Chondrocyte (in vitro differentiated cells): ENCODE data around the gene AMPD2. TPM values are rescaled to one million over a fixed set of nuclear protein-coding genes. Genes with fewer than 3 reads are reported as not detected.

Experiments used
- DNase-seq: peaks from one replicate; pipeline ENCODE4 v3.0.0; 2021; ENCODE audit warnings: mixed read lengths, low spot score
- H3K27ac Mint-ChIP-seq: one replicate; pipeline ENCODE4 v1.8.0; 2021; ENCODE audit warnings: mild to moderate bottlenecking, moderate library complexity, mixed read lengths; ENCODE audit not compliant: unreplicated experiment
- H3K27me3 Mint-ChIP-seq: 2 replicates; pipeline ENCODE4 v1.8.0; 2021; ENCODE audit warnings: low read depth, mixed read lengths
- H3K36me3 Mint-ChIP-seq: 2 replicates; pipeline ENCODE4 v1.8.0; 2021; ENCODE audit warnings: low read depth, mixed read lengths
- H3K4me1 Mint-ChIP-seq: 2 replicates; pipeline ENCODE4 v1.8.0; 2021; ENCODE audit warnings: low read depth, mild to moderate bottlenecking, mixed read lengths
- H3K4me3 Mint-ChIP-seq: one replicate; pipeline ENCODE4 v1.8.0; 2021; ENCODE audit warnings: mild to moderate bottlenecking, moderate library complexity, mixed read lengths; ENCODE audit not compliant: unreplicated experiment
- H3K9me3 Mint-ChIP-seq: 2 replicates; pipeline ENCODE4 v1.8.0; 2021; ENCODE audit warnings: low read depth, mixed read lengths
- total RNA-seq: library from RNA; stranded (reverse); gene quantifications from 3 replicates; pipeline ENCODE4 v1.2.1, GENCODE V29; 2021
- TF ChIP-seq, protein P1 (sequence below): fragments of 200-600 bp; sonication (generic); IDR thresholded peaks from 2 replicates; pipeline ENCODE4 v1.5.0; 2021; ENCODE audit warnings: antibody characterized with exemption, mild to moderate bottlenecking, moderate library complexity

The AMPD2 gene
- total RNA-seq, 1 donor from 2014 or later: 74.2 TPM

DNA sequence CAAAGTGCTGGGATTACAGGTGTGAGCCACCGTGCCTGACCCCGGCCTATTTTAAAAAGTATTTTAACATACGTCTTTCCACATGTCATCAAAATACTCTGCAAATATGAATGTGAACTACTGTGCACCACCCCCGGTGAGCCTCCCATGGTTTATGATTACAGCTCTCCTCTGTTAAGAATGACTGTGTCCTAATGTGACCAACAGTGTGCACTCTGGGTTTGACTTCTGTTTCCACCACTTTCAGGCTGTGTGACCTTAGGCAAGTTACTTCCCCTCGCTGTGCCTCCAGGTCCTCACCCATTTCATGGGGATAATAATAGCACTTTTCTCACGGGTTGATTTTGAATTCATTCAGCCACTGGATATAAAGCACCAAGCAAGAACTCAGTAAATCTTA lies 14.7 kb downstream of the AMPD2 start:
- Mint-ChIP-seq H3K4me1 (peaks cover 6% of the 10 kb centered on the region), H3K27me3 (no peaks in the 10 kb centered on the region), H3K4me3 (no peak overlapping the region), H3K27ac (no peak overlapping the region), H3K36me3 (peaks cover 14% of the 10 kb centered on the region), H3K9me3 (no peaks in the 10 kb centered on the region)
- DNase-seq: no peak
- TF ChIP-seq, protein P1, sequence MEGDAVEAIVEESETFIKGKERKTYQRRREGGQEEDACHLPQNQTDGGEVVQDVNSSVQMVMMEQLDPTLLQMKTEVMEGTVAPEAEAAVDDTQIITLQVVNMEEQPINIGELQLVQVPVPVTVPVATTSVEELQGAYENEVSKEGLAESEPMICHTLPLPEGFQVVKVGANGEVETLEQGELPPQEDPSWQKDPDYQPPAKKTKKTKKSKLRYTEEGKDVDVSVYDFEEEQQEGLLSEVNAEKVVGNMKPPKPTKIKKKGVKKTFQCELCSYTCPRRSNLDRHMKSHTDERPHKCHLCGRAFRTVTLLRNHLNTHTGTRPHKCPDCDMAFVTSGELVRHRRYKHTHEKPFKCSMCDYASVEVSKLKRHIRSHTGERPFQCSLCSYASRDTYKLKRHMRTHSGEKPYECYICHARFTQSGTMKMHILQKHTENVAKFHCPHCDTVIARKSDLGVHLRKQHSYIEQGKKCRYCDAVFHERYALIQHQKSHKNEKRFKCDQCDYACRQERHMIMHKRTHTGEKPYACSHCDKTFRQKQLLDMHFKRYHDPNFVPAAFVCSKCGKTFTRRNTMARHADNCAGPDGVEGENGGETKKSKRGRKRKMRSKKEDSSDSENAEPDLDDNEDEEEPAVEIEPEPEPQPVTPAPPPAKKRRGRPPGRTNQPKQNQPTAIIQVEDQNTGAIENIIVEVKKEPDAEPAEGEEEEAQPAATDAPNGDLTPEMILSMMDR: no peak

DNA sequence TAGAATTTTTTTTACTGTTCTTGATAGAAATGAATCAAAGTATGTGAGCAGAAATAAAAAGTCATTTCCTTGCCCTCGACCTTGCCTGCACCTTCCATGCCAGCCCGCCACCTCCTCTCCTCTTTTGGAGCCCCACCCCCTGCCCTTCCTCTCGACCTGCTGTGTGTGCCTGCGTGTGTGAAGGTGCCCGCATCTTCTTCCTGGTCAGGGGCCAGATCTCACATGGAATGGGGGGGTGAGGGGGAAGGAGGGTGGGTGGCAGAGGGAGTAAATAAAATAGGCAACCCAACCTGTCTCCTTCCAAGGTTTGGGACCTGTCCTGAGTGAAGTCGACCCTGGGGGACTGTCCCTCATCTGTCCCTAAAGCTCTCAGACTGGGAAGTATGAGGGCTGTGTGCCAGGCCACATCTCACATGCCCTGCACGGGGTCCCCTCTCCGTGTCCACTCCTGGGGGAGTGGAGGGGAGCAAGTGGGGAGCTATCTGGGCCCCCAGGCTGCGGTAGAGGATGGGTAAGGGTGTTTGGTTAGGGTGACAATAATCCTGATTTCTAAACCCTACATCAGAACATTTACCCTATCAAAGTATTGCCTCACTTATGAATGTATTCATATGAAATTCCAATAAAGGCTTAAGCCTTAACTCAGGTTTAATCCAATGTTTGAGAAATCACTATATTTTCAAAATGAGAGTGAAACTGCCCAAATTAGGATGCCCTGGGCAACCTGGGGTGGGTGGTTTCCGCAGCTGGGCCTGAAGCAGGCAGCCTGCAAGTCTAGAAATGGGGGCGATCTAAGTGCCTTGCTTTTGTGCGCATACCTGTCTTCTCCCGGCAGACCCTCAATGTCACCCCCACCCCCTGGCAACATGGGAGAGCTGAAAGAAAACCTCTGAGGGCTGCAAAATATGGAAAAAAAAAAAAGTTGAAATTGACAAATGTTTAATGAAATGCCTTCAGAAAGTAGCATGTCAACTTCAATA lies 15.4 kb downstream of the AMPD2 start:
- Mint-ChIP-seq H3K4me3 (no peak overlapping the region), H3K27me3 (no peaks in the 10 kb centered on the region), H3K9me3 (no peaks in the 10 kb centered on the region), H3K27ac (no peak overlapping the region), H3K36me3 (peaks cover 8% of the 10 kb centered on the region), H3K4me1 (peaks cover 6% of the 10 kb centered on the region)
- TF ChIP-seq, protein P1: no peak
- no peak for DNase-seq

DNA sequence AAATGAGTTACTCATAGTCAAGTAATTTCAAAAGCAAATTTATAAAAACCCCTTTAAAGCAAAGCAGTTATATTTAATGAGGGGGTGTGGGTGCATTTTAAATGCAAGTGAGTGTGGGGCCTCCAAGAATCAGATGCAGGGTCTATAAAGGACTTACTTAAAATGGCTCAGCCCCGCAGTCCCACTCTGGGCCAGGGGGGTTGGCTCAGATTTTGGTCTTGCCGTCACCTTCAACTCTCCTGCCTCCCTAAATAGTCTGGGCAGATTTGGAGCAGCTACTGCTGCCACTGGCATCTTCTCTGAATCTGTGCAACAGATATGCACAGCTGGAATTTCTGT lies 16.2 kb downstream of the AMPD2 start:
- Mint-ChIP-seq H3K36me3 (peaks cover 6% of the 10 kb centered on the region), H3K27ac (no peak overlapping the region), H3K4me3 (no peak overlapping the region), H3K27me3 (no peaks in the 10 kb centered on the region), H3K9me3 (no peaks in the 10 kb centered on the region), H3K4me1 (peaks cover 6% of the 10 kb centered on the region)
- TF ChIP-seq, protein P1: no peak
- no peak for DNase-seq

DNA sequence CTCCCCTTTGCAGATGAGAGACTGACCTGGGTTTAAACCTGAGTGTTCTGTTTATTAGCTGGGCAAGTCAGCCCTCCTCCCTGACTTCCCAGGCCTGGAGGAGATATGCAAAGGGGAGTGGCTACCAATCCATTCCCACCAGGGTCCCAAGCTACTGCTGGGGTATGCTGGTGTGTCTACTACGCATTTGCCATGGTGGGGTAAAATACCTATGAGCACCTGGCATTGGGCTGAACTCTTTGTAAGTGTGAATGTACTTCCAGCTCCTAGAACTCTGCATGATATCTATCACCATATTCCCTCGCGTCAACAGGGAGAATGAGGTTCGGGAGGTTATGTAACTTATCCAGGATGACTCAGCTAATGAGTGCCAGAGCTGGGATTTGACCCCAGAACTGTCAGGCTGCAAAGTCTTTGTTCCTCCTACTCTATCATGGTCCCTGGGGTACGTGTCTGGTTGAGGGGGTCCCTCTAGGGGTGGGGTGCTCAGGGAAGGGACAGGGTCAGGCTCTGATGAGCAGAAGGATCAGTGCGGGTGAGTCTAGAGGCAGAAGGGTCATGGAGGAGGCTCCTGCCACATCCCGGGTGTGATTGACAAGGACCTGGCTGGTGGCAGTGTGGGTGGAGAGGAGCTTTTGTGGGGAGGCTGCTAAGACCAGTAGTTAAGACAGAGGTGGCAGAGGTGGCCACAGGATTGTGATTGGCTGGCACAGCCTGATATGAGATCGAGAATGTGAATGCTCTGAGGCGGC lies 16.7 kb downstream of the AMPD2 start:
- H3K27me3 Mint-ChIP-seq: no peaks in the 10 kb centered on the region
- peaks cover 6% of the 10 kb centered on the region for H3K4me1 Mint-ChIP-seq
- TF ChIP-seq, protein P1: no peak
- H3K9me3 Mint-ChIP-seq: no peaks in the 10 kb centered on the region
- H3K4me3 Mint-ChIP-seq: no peak overlapping the region
- no peak for DNase-seq
- no peak overlapping the region for H3K27ac Mint-ChIP-seq
- H3K36me3 Mint-ChIP-seq: peaks cover 3% of the 10 kb centered on the region

DNA sequence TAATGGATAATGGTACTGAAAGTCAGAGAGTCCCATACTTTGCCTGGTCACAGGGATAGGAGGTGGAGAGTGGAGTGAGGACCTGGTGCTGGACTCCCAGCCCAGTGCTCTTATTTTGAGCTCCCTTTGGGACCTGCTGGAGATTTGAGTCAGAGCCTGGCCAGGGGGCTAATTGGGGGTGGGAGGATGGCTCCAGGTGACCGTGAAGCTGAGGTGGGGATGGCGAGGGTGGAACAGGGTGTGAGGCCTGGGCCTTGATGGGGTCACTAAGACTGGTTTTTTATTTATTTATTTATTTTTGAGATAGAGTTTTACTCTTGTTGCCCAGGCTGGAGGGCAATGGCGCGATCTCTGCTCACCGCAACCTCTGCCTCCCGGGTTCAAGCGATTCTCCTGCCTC lies 17.8 kb downstream of the AMPD2 start:
- no peak for DNase-seq
- no peaks in the 10 kb centered on the region for H3K9me3 Mint-ChIP-seq
- H3K36me3 Mint-ChIP-seq: no peaks in the 10 kb centered on the region
- peaks cover 6% of the 10 kb centered on the region for H3K4me1 Mint-ChIP-seq
- H3K27me3 Mint-ChIP-seq: no peaks in the 10 kb centered on the region
- TF ChIP-seq, protein P1: no peak
- H3K27ac Mint-ChIP-seq: no peak overlapping the region
- H3K4me3 Mint-ChIP-seq: no peak overlapping the region
